Body of pancreas (tissue), 4 donors: ENCODE results near the gene RFC4.

Experiments
- POLR2A ChIP-seq, 3 donors: fragments of 450-650 bp; IDR thresholded peaks; one replicate each; pipeline ENCODE4 v1.6.1; 2016; ENCODE audit warnings: antibody characterized with exemption in 3 of 3, mild to moderate bottlenecking in 2 of 3
- TF ChIP-seq, protein P1 (sequence below), 7 experiments: fragments of 450-650 bp in 4 of 7; fragments of 200-600 bp in 3 of 7; sonication (generic) in 3 of 7; IDR thresholded peaks; one replicate each; pipeline ENCODE4 v1.5.1; 2016 to 2019; ENCODE audit warnings: antibody characterized with exemption in 7 of 7

DNA sequence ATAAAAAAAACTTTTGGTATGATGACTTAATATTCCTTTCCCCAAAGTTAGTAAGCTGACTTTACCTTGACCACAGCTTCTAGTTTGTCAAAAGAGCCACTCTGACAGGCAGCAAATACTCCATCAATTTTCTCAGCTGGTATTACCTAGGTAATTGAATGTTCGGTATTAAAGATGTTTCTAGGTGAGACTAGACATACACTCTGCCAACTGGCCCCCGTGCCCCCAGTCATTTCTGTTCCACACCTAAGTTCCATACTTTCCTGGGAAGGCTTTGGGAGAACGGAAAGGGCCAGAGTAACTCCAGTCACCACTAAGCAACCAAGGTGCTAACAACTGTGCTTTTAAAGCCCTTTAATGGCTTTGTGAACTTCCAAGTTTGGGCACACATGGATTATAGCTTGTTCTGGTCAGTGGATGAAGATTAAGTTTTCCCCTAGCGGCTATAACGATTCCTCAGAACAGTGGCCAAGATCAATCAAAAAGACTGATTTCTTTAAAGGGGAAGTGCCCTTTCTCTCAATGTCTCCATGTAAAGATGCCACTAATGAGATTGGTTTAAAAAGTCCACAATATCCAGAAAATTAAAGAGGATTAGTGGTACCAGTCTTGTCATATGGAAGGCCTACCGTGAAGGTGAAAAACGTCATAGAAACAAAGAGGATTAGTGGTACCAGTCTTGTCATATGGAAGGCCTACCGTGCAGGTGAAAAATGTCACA is 15.9 kb downstream of the RFC4 start:
- TF ChIP-seq, protein P1, sequence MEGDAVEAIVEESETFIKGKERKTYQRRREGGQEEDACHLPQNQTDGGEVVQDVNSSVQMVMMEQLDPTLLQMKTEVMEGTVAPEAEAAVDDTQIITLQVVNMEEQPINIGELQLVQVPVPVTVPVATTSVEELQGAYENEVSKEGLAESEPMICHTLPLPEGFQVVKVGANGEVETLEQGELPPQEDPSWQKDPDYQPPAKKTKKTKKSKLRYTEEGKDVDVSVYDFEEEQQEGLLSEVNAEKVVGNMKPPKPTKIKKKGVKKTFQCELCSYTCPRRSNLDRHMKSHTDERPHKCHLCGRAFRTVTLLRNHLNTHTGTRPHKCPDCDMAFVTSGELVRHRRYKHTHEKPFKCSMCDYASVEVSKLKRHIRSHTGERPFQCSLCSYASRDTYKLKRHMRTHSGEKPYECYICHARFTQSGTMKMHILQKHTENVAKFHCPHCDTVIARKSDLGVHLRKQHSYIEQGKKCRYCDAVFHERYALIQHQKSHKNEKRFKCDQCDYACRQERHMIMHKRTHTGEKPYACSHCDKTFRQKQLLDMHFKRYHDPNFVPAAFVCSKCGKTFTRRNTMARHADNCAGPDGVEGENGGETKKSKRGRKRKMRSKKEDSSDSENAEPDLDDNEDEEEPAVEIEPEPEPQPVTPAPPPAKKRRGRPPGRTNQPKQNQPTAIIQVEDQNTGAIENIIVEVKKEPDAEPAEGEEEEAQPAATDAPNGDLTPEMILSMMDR (IDR thresholded peaks at IDR 0.05), result peak in 2 of 7 experiments; percentile 7 to 11
- peak in 2 of 3 donors; percentile 19 to 50 for TF ChIP-seq POLR2A (IDR thresholded peaks at IDR 0.05)
